ENCODE measurements around the gene RPS6KC1.

DNA sequence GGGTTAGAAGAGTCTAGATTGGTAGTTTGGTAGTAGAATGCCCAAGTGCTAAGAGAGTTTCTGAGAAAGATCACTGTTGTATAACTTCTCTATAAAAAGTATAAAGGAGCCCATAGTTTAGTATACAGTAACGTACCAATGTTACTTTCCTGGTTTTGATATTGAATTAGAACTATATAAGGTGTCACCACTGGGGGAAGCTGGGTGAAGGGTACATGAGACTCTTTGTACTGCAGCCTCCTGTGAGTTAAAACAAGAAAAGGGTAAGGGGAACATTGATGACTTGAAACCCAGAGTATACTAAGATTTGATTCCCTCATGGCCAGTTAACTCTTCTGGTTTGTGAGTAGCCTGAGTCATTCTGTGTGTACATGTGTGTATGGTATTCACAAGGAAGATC lies 129.8 kb downstream of the RPS6KC1 start:
- TF ChIP-seq REST (IDR thresholded peaks at IDR 0.05; ENCODE audit: low read depth) (no peak), ZBTB7A (IDR thresholded peaks at IDR 0.05; ENCODE audit: low read depth) (no peak), CREB1 (IDR thresholded peaks at IDR 0.05; ENCODE audit: low read depth) (no peak), TAF1 (IDR thresholded peaks at IDR 0.05; ENCODE audit: low read depth) (no peak), RAD21 (IDR thresholded peaks at IDR 0.05; ENCODE audit: low read depth) (no peak), FOXM1 (IDR thresholded peaks at IDR 0.05; ENCODE audit: borderline replicate concordance, low read depth) (no peak)
- TF ChIP-seq, protein P1, sequence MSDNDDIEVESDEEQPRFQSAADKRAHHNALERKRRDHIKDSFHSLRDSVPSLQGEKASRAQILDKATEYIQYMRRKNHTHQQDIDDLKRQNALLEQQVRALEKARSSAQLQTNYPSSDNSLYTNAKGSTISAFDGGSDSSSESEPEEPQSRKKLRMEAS (IDR thresholded peaks at IDR 0.05), result no peak

Data from Ishikawa (cell line).